Measurements from ENCODE around the gene PDGFC. TPM values are rescaled to one million over a fixed set of nuclear protein-coding genes. Genes with fewer than 3 reads are reported as not detected.

The PDGFC gene
- total RNA-seq, 4 donors from 2014 or later: 28.0 to 43.9 (median 34.8) TPM

DNA sequence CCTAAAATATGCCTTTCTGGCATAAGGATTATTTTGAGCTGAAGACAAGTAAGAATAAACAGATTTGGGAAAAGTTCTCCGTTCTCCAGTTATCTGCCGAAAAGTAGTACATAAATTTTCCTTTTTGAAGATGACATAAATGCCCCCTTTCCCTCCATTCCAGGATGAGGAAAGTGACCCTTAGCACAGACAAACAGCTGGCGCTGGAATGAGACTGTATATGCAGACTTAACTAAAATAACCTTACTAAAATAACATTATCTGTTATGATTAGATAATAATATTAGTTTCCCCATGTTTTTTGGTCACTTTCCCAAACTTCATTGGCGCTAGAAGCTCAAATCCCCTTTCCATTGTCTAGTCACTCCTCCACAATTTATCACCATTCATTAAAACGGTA, 21.5 kb downstream of the PDGFC start:
- Histone ChIP-seq H3K36me3 (no peaks in the 10 kb centered on the region), H3K27ac (peak overlapping the region; percentile 70 to 86 (median 78)), H3K4me1 (peaks cover 19 to 80% (median 31%) of the 10 kb centered on the region in 3 donors), H3K4me3 (no peak overlapping the region), H3K27me3 (no peaks in the 10 kb centered on the region), H3K9me3 (no peaks in the 10 kb centered on the region)
- TF ChIP-seq POLR2AphosphoS5 (IDR thresholded peaks at IDR 0.05) (no peak), EP300 (IDR thresholded peaks at IDR 0.05) (no peak), POLR2A (IDR thresholded peaks at IDR 0.05) (no peak)
- TF ChIP-seq, protein P1, sequence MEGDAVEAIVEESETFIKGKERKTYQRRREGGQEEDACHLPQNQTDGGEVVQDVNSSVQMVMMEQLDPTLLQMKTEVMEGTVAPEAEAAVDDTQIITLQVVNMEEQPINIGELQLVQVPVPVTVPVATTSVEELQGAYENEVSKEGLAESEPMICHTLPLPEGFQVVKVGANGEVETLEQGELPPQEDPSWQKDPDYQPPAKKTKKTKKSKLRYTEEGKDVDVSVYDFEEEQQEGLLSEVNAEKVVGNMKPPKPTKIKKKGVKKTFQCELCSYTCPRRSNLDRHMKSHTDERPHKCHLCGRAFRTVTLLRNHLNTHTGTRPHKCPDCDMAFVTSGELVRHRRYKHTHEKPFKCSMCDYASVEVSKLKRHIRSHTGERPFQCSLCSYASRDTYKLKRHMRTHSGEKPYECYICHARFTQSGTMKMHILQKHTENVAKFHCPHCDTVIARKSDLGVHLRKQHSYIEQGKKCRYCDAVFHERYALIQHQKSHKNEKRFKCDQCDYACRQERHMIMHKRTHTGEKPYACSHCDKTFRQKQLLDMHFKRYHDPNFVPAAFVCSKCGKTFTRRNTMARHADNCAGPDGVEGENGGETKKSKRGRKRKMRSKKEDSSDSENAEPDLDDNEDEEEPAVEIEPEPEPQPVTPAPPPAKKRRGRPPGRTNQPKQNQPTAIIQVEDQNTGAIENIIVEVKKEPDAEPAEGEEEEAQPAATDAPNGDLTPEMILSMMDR (IDR thresholded peaks at IDR 0.05): no peak
- 73 to 78% methylated on average over 5 of the region's 5 CpGs for WGBS, 2 donors (ENCODE audit: low coverage in 1 of 2)
- ATAC-seq: no peak

DNA sequence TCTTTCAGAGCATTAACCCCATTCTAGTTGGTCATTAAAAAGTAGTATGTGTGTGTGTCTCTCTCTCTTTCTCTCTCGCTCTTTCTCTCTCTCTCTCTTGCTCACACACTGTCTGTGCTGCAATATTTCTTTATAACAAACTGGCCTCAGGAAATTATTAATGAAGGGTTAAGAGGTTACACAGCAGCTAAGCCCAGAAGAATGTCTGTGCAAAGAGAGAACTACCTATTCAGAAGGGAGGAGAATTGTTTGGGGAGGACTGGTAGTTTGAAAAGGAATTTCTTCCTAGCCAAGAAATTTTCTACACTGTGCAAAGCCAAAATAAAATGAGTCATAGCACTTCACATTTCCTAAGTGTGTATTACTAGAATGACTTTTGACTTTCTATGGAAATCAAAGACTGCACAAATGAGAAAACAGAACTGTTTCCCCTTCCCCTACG, 22.2 kb downstream of the PDGFC start:
- TF ChIP-seq POLR2A (IDR thresholded peaks at IDR 0.05): no peak
- TF ChIP-seq EP300 (IDR thresholded peaks at IDR 0.05): no peak
- peak; percentile 76 for TF ChIP-seq POLR2AphosphoS5 (IDR thresholded peaks at IDR 0.05)
- no peaks in the 10 kb centered on the region for H3K27me3 ChIP-seq
- no peaks in the 10 kb centered on the region for H3K9me3 ChIP-seq
- peak; percentile 76 for ATAC-seq
- 7% methylated on average over 2 of the region's 2 CpGs for WGBS, 2 donors (ENCODE audit: low coverage in 1 of 2)
- H3K27ac ChIP-seq: peak overlapping the region; percentile 70 to 86 (median 78)
- no peak overlapping the region for H3K4me3 ChIP-seq
- peaks cover 19 to 87% (median 31%) of the 10 kb centered on the region in 3 donors for H3K4me1 ChIP-seq
- H3K36me3 ChIP-seq: no peaks in the 10 kb centered on the region

DNA sequence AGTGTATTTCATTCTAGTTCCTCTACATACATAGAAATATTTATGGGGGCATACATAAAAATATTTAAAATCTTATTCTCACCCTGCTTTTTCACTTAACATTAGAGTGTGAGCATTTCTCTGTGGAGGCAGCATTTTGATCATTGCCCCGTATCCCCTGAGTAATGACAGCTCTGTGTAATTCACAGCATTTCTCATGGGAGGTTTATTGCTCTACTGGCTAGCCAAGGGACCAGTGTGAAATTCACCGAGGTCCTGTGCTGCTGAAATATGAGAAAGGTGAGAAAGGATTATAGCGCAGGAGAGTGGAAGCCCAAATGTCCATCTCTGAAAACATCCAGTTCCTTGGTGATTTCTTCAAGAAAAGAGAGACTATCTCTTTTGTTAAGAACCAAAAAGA, 22.9 kb downstream of the PDGFC start:
- no peaks in the 10 kb centered on the region for H3K27me3 ChIP-seq
- peak overlapping the region; percentile 70 to 86 (median 78) for H3K27ac ChIP-seq
- no peak overlapping the region for H3K4me3 ChIP-seq
- ATAC-seq: no peak
- WGBS, 2 donors (ENCODE audit: low coverage in 1 of 2): 49 to 65% methylated on average over 2 to 3 of the region's 3 CpGs
- peaks cover 22 to 93% (median 36%) of the 10 kb centered on the region in 3 donors for H3K4me1 ChIP-seq
- H3K36me3 ChIP-seq: no peaks in the 10 kb centered on the region
- H3K9me3 ChIP-seq: no peaks in the 10 kb centered on the region
- TF ChIP-seq POLR2AphosphoS5 (IDR thresholded peaks at IDR 0.05): no peak
- no peak for TF ChIP-seq POLR2A (IDR thresholded peaks at IDR 0.05)
- TF ChIP-seq, protein P1 (IDR thresholded peaks at IDR 0.05): no peak
- TF ChIP-seq EP300 (IDR thresholded peaks at IDR 0.05): no peak

DNA sequence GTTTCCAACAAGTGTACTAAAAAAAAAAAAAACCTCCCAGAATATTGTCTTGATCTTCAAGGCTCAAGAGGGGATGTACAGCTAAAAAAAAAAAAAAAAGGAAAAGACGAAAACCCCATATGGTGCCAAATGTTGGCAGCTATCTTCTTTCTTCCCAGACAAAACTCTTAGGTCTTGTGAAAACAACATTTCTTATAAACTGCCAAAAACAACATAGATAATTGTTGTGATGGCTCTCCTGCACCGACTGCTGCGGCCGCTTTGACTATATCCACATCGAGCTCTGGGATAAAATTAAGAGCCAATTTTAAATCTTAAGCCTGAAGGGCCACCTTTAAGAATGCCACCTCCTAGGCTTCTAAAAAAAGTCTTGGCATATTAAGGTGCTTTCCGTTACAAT, 23.5 kb downstream of the PDGFC start:
- Histone ChIP-seq H3K27ac (peak overlapping the region; percentile 70 to 86 (median 78)), H3K9me3 (no peaks in the 10 kb centered on the region), H3K4me3 (no peak overlapping the region), H3K4me1 (peaks cover 24 to 99% (median 40%) of the 10 kb centered on the region in 3 donors), H3K36me3 (no peaks in the 10 kb centered on the region), H3K27me3 (no peaks in the 10 kb centered on the region)
- WGBS, 2 donors (ENCODE audit: low coverage in 1 of 2): 29 to 59% methylated on average over 6 of the region's 6 CpGs
- TF ChIP-seq, protein P1 (IDR thresholded peaks at IDR 0.05): no peak
- TF ChIP-seq POLR2A (IDR thresholded peaks at IDR 0.05): no peak
- TF ChIP-seq EP300 (IDR thresholded peaks at IDR 0.05): no peak
- no peak for ATAC-seq

DNA sequence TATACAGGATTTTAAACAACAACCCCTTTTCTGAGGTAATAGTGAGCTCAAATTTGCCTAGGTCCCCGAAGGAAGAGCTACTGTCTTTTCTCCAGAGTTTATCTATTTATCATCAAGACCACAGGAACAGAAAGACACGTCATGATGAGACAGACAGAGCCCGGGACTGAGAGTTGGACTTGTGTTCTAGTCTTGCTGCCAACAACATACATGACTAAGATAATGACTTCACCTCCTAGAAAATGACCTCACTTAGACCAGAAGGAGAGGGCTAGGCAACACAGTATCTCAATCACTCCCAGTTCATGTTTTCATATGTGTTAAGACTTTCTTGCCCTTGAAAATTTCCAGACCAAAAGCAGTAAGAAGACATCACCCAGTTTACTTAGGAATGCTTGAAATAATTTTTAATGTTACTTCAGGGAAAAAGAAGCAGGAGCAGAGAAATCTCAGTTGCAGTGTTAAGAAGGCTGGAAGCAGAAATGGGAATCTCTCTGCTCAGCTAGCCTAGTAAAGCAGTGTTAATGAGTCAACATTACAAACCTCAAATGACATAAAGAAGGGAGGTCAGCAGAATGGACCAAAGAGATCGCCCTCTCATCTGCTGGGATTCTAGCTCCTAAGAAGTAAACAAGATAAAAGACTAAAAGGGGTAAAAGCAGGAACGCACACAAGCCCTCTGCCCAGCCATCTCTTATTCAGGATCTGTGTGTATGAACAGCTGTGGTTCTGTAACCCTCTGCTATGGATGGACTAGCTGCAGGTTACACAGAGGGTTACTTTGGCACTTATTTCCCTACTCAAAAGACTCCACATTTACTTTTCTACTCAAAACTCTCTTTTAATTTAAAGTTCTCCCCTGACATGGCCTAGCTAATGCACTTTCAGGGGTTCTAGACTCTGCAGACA, 24.8 kb downstream of the PDGFC start:
- TF ChIP-seq, protein P1 (IDR thresholded peaks at IDR 0.05): no peak
- peak; percentile 71 for TF ChIP-seq POLR2AphosphoS5 (IDR thresholded peaks at IDR 0.05)
- TF ChIP-seq EP300 (IDR thresholded peaks at IDR 0.05): no peak
- no peak for TF ChIP-seq POLR2A (IDR thresholded peaks at IDR 0.05)
- no peaks in the 10 kb centered on the region for H3K36me3 ChIP-seq

More for the DNA sequence above, 24.8 kb downstream of the PDGFC start:
- Histone ChIP-seq H3K4me3 (no peak overlapping the region), H3K27me3 (no peaks in the 10 kb centered on the region), H3K4me1 (peaks cover 24 to 99% (median 41%) of the 10 kb centered on the region in 3 donors), H3K9me3 (no peaks in the 10 kb centered on the region), H3K27ac (peak overlapping the region; percentile 62 to 82 (median 76))
- 19 to 28% methylated on average over 5 of the region's 5 CpGs for WGBS, 2 donors (ENCODE audit: low coverage in 1 of 2)
- peak; percentile 86 for ATAC-seq

Data from gastroesophageal sphincter (tissue), 4 donors.